NT2/D1 (cell line): ENCODE results near the gene EPHA6.

Experiments used
- DNase-seq: peaks from one replicate; pipeline ENCODE4 v3.0.0-alpha.2; 2011; ENCODE audit warnings: low read depth, low spot score
- H3K27me3 ChIP-seq: 2 replicates; pipeline ENCODE4 v1.6.0; 2011; ENCODE audit warnings: mild to moderate bottlenecking; ENCODE audit not compliant: insufficient read length, insufficient read depth
- H3K36me3 ChIP-seq: 2 replicates; pipeline ENCODE4 v1.6.1; 2011; ENCODE audit warnings: mild to moderate bottlenecking, low read length, mixed read lengths; ENCODE audit not compliant: insufficient read depth, insufficient read length
- H3K4me1 ChIP-seq: 2 replicates; pipeline ENCODE4 v1.5.1; 2011; ENCODE audit not compliant: insufficient read depth, insufficient read length
- H3K4me3 ChIP-seq: 2 replicates; pipeline ENCODE4 v1.5.1; 2011; ENCODE audit warnings: low read depth; ENCODE audit not compliant: insufficient read length
- H3K9ac ChIP-seq: 2 replicates; pipeline ENCODE4 v1.6.0; 2011; ENCODE audit warnings: low read depth; ENCODE audit not compliant: insufficient read length
- H3K9me3 ChIP-seq: 2 replicates; pipeline ENCODE4 v1.5.1; 2011; ENCODE audit warnings: mild to moderate bottlenecking, low read length; ENCODE audit not compliant: insufficient read depth
- SUZ12 ChIP-seq: IDR thresholded peaks from 2 replicates; pipeline ENCODE4 v1.6.1; 2011; ENCODE audit not compliant: insufficient read length, insufficient read depth; ENCODE audit errors: extremely low read depth
- YY1 ChIP-seq: IDR thresholded peaks from 2 replicates; pipeline ENCODE4 v1.6.1; 2011; ENCODE audit not compliant: insufficient read length, insufficient read depth
- ZNF274 ChIP-seq: IDR thresholded peaks from 2 replicates; pipeline ENCODE4 v1.6.1; 2011; ENCODE audit warnings: mild to moderate bottlenecking, low read depth, low read length

Gene EPHA6

DNA sequence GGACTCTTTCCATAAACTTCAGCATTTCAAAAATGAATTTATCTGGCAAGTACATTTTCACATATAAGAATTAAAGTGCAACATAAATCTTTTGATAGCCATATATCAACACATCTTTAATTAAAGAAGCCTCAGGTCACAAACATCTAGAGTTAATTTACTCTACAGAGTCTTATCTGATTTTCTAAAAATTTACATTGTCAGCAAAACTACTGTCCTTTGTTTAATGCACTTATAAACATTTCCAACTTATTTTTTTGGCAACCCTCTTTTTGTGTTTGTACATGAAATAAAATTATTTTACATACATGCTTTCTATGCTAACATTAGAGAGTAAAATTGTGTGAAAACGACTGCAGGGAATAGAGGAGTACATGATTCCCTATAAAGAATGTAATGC, 533.4 kb downstream of the EPHA6 start:
- no peaks in the 10 kb centered on the region for H3K27me3 ChIP-seq
- no peak overlapping the region for H3K4me3 ChIP-seq

DNA sequence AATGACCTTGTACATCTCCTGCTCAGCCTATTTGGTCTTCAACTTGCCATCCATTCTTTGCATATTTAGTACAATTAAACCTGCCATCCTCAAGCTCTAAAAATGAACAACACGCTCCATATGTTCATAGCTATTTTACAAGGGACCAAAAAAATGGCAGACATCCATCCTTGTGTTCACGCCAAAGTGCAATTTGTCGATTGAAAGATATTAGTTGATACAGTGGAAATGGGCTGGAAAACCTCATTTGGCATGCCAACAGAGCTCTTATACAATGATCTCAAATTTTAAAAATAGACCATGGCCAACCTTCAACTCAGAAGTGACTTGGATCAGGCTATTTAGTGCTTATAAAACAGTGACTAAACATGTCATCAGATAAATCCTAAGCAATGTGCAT, 536.6 kb downstream of the EPHA6 start:
- no peaks in the 10 kb centered on the region for H3K36me3 ChIP-seq
- no peaks in the 10 kb centered on the region for H3K27me3 ChIP-seq
- H3K9me3 ChIP-seq, result no peaks in the 10 kb centered on the region
- no peak overlapping the region for H3K4me3 ChIP-seq
- no peak for TF ChIP-seq ZNF274
- no peak for TF ChIP-seq SUZ12
- no peak for TF ChIP-seq YY1
- no peak overlapping the region for H3K9ac ChIP-seq
- H3K4me1 ChIP-seq, result no peaks in the 10 kb centered on the region
- no peak for DNase-seq

More for the DNA sequence above, 533.4 kb downstream of the EPHA6 start:
- H3K9me3 ChIP-seq, result no peaks in the 10 kb centered on the region
- DNase-seq, result no peak
- no peak for TF ChIP-seq ZNF274
- no peak overlapping the region for H3K9ac ChIP-seq
- H3K36me3 ChIP-seq, result no peaks in the 10 kb centered on the region
- no peaks in the 10 kb centered on the region for H3K4me1 ChIP-seq

DNA sequence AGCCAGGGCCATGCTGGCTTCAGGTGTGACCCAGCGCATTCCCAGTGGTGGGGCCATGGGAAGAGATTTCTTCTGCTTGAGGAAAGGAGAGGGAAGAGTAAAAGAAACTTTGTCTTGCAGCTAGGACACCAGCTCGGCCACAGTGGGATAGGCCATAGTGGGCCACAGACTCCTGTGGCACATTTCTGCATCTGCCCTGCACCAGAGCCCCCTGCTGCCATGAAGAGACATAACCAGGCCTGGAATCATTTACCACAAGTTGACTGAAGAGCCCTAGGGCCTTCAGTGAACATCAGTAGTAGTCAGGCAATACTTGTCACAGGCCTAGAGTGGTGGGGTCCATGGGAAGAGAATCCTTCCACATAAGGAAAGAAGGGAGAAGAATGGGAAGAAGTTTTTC, 538.8 kb downstream of the EPHA6 start:
- Histone ChIP-seq H3K9ac (no peak overlapping the region), H3K4me3 (no peak overlapping the region), H3K9me3 (no peaks in the 10 kb centered on the region), H3K4me1 (no peaks in the 10 kb centered on the region), H3K27me3 (no peaks in the 10 kb centered on the region), H3K36me3 (no peaks in the 10 kb centered on the region)
- no peak for TF ChIP-seq ZNF274
- no peak for TF ChIP-seq SUZ12
- TF ChIP-seq YY1, result no peak
- no peak for DNase-seq

DNA sequence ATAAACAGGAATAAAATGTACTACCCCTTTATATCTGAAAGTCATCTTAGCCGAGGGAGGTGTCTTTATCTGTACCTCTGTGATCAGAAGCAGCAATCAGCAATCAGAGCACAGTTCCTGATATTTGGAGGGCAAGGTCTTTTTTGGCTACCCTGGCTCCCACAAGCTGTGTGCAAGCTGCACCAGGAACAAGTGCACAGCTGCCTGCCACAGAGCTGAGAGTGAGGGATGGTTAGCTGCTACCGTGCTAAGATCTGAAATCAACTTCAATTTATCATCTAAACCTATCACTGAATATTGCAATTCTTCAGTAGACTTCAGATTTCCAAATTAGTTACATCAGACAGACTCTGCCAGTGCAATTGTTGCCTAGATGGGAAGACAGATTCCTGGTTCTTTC, 545.6 kb downstream of the EPHA6 start:
- DNase-seq, result no peak
- Histone ChIP-seq H3K36me3 (no peaks in the 10 kb centered on the region), H3K4me3 (no peak overlapping the region), H3K4me1 (no peaks in the 10 kb centered on the region), H3K27me3 (no peaks in the 10 kb centered on the region), H3K9ac (no peak overlapping the region), H3K9me3 (no peaks in the 10 kb centered on the region)
- TF ChIP-seq YY1 (no peak), SUZ12 (no peak), ZNF274 (no peak)

DNA sequence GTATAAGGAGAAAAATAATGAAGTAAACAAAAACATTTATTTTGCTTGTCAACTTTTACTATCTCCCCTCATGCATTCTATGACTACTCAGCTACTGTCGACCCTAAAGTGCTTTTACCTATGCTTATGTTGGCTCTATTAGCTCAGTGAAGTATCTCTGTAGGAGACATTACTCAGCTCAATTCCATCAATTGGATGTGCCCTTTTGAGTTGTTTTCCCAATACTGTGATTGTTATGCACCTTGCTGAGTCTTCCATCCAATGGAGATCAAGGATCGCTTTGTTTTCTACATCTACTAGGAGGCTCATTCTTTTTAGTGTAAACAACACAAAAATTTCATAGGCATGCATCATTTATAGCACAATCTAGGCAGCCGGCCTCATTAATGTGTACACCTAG, 546.4 kb downstream of the EPHA6 start:
- no peaks in the 10 kb centered on the region for H3K9me3 ChIP-seq
- H3K9ac ChIP-seq, result no peak overlapping the region
- H3K36me3 ChIP-seq, result no peaks in the 10 kb centered on the region
- TF ChIP-seq SUZ12 (no peak), ZNF274 (no peak), YY1 (no peak)
- H3K27me3 ChIP-seq, result no peaks in the 10 kb centered on the region
- H3K4me3 ChIP-seq, result no peak overlapping the region
- H3K4me1 ChIP-seq, result no peaks in the 10 kb centered on the region
- DNase-seq, result peak; percentile 3

DNA sequence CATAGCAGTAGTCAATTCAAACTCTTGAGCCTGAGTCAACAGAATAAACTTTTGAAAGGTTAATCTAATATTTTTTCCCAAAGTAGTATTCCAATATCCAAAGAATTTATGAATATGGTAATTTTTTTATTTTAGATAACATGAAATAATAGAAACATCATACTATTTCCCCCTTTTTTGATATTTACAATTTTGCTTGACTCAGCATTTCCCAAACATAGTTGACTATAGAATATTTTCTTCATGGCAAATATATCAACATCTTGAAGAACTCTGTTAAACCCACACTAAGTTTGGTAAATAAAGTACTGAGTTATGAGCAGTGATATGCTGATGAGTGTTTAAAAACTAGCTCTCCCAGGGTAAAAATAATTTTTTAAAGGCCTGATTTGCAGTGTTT, 570.2 kb downstream of the EPHA6 start:
- no peak overlapping the region for H3K4me3 ChIP-seq
- H3K4me1 ChIP-seq, result no peaks in the 10 kb centered on the region
- no peak overlapping the region for H3K9ac ChIP-seq
- peaks cover 20% of the 10 kb centered on the region for H3K9me3 ChIP-seq
- H3K27me3 ChIP-seq, result no peaks in the 10 kb centered on the region
- TF ChIP-seq YY1, result no peak
- no peak for TF ChIP-seq SUZ12
- no peak for TF ChIP-seq ZNF274
- no peaks in the 10 kb centered on the region for H3K36me3 ChIP-seq
- no peak for DNase-seq

DNA sequence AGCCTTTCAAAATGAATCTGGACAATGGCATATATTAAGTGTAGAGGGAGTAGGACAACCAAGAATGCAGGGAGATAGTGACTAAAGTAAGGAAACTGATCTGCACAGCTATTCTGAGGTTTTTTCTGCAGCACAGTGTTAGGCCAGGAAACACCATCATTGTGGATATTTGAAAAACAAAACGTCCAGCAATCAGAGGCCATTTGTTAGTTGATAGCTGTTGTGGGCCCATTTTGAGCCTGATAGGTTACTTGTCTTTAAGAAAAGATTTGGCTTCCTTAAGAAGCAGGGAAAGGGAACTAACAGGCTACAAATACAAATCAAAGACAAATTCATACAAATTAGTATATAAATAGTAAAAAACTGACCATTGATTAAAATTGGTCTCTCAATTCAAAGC, 574.4 kb downstream of the EPHA6 start:
- H3K36me3 ChIP-seq, result no peaks in the 10 kb centered on the region
- no peaks in the 10 kb centered on the region for H3K4me1 ChIP-seq
- DNase-seq, result peak; percentile 16
- H3K9ac ChIP-seq, result no peak overlapping the region
- H3K27me3 ChIP-seq, result no peaks in the 10 kb centered on the region
- peaks cover 20% of the 10 kb centered on the region for H3K9me3 ChIP-seq
- TF ChIP-seq YY1 (no peak), SUZ12 (no peak), ZNF274 (no peak)
- H3K4me3 ChIP-seq, result no peak overlapping the region

DNA sequence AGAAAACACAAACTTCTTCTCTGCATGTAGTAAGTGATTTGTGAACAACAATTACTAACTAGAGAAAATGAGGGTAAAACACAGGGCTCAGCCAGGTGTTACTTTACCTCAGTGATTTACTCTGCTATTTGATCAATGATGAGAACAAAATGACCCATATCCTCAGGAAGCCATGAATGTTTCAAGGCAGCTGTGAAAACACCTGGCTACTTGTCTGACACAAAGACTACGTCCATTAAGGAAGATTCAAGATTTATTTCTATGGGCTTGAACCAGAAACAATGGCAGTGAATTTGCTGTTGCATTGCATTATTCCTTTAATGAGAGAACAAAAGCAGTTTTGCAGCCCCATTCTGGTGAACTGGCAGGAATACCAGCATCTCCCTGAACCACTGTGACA, 575.5 kb downstream of the EPHA6 start:
- Histone ChIP-seq H3K27me3 (no peaks in the 10 kb centered on the region), H3K4me3 (no peak overlapping the region), H3K9ac (no peak overlapping the region), H3K36me3 (no peaks in the 10 kb centered on the region), H3K4me1 (no peaks in the 10 kb centered on the region), H3K9me3 (peaks cover 20% of the 10 kb centered on the region)
- DNase-seq, result no peak
- TF ChIP-seq SUZ12, result no peak
- TF ChIP-seq YY1, result no peak
- no peak for TF ChIP-seq ZNF274
